A673 (cell line): Measurements from ENCODE around the gene GAB2.

Experiments used
- EZH2 ChIP-seq: fragments of 200-600 bp; sonication (generic); IDR thresholded peaks from 2 replicates; pipeline ENCODE4 v1.6.1; 2017; ENCODE audit warnings: borderline replicate concordance, low read depth, mild to moderate bottlenecking, mixed read lengths, antibody characterized with exemption, low read length; ENCODE audit not compliant: poor library complexity, severe bottlenecking
- TF ChIP-seq, protein P1 (sequence below): fragments of 300-800, 200-600 bp; sonication (generic); conservative IDR thresholded peaks from 2 replicates; pipeline ENCODE4 v1.5.1; 2017; ENCODE audit warnings: low read depth, mild to moderate bottlenecking, antibody characterized with exemption, low read length, moderate library complexity, mixed read lengths

DNA sequence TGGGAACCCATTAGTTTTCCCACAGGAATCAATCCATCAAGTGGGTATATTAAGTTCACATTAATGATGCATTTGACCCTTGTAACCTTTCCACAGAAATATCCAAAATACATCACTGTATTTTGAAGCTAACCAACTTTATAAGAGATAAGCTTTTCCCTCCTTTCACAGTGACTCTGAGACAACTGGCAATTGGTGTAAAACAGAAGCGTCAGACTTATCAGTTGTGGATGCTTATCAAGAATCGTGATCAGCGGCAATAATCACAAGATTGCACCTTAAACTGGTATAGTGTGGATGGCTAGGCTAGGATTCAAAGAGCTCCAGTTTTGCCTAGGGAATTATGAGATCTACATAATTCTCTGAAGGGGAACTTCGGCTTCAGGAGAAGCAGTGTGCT, 155.8 kb downstream of the GAB2 start:
- TF ChIP-seq EZH2 = no peak
- TF ChIP-seq, protein P1, sequence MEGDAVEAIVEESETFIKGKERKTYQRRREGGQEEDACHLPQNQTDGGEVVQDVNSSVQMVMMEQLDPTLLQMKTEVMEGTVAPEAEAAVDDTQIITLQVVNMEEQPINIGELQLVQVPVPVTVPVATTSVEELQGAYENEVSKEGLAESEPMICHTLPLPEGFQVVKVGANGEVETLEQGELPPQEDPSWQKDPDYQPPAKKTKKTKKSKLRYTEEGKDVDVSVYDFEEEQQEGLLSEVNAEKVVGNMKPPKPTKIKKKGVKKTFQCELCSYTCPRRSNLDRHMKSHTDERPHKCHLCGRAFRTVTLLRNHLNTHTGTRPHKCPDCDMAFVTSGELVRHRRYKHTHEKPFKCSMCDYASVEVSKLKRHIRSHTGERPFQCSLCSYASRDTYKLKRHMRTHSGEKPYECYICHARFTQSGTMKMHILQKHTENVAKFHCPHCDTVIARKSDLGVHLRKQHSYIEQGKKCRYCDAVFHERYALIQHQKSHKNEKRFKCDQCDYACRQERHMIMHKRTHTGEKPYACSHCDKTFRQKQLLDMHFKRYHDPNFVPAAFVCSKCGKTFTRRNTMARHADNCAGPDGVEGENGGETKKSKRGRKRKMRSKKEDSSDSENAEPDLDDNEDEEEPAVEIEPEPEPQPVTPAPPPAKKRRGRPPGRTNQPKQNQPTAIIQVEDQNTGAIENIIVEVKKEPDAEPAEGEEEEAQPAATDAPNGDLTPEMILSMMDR = no peak
